ENCODE measurements around the gene CADPS.

- TF ChIP-seq, protein P1, sequence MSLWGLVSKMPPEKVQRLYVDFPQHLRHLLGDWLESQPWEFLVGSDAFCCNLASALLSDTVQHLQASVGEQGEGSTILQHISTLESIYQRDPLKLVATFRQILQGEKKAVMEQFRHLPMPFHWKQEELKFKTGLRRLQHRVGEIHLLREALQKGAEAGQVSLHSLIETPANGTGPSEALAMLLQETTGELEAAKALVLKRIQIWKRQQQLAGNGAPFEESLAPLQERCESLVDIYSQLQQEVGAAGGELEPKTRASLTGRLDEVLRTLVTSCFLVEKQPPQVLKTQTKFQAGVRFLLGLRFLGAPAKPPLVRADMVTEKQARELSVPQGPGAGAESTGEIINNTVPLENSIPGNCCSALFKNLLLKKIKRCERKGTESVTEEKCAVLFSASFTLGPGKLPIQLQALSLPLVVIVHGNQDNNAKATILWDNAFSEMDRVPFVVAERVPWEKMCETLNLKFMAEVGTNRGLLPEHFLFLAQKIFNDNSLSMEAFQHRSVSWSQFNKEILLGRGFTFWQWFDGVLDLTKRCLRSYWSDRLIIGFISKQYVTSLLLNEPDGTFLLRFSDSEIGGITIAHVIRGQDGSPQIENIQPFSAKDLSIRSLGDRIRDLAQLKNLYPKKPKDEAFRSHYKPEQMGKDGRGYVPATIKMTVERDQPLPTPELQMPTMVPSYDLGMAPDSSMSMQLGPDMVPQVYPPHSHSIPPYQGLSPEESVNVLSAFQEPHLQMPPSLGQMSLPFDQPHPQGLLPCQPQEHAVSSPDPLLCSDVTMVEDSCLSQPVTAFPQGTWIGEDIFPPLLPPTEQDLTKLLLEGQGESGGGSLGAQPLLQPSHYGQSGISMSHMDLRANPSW (CRISPR knock-in tag; conservative IDR thresholded peaks at IDR 0.05; ENCODE audit: low read depth) = no peak
- TF ChIP-seq, protein P2, sequence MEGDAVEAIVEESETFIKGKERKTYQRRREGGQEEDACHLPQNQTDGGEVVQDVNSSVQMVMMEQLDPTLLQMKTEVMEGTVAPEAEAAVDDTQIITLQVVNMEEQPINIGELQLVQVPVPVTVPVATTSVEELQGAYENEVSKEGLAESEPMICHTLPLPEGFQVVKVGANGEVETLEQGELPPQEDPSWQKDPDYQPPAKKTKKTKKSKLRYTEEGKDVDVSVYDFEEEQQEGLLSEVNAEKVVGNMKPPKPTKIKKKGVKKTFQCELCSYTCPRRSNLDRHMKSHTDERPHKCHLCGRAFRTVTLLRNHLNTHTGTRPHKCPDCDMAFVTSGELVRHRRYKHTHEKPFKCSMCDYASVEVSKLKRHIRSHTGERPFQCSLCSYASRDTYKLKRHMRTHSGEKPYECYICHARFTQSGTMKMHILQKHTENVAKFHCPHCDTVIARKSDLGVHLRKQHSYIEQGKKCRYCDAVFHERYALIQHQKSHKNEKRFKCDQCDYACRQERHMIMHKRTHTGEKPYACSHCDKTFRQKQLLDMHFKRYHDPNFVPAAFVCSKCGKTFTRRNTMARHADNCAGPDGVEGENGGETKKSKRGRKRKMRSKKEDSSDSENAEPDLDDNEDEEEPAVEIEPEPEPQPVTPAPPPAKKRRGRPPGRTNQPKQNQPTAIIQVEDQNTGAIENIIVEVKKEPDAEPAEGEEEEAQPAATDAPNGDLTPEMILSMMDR (IDR thresholded peaks at IDR 0.05) = no peak
- no peak for TF ChIP-seq JUN (CRISPR knock-in tag; IDR thresholded peaks at IDR 0.05)
- TF ChIP-seq ELF4 (CRISPR knock-in tag; IDR thresholded peaks at IDR 0.05; ENCODE audit: low read depth) = no peak
- TF ChIP-seq, protein P3, sequence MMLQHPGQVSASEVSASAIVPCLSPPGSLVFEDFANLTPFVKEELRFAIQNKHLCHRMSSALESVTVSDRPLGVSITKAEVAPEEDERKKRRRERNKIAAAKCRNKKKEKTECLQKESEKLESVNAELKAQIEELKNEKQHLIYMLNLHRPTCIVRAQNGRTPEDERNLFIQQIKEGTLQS (CRISPR knock-in tag; conservative IDR thresholded peaks at IDR 0.05) = no peak
These were observed 511.9 kb downstream of the CADPS start for GRCh38 chr3:62363275-62363674.
